ENCODE data around the gene APOL2. TPM values are rescaled to one million over a fixed set of nuclear protein-coding genes. Genes with fewer than 3 reads are reported as not detected.

Gene APOL2
- polyA plus RNA-seq, 1 donor (not counting 4 experiments of a cell fraction or from before 2014, with no cell fraction given) = 8.9 TPM

GRCh38 chr22:36185828-36186624, 53.3 kb downstream of the APOL2 start:
- dilution Hi-C loops (cut with MboI; ENCODE audit: extremely low pct_ligation_motif_present, low sequenced_read_pairs) = no loop called here
- no peaks in the 10 kb centered on the region for H3K4me1 ChIP-seq (ENCODE audit: control insufficient read depth, extremely low read depth, insufficient read depth, low read length)
- no peak for FAIRE-seq

GRCh38 chr22:36184433-36185025, 54.8 kb downstream of the APOL2 start:
- no peaks in the 10 kb centered on the region for H3K4me1 ChIP-seq (ENCODE audit: control insufficient read depth, extremely low read depth, insufficient read depth, low read length)
- H3K9ac ChIP-seq (ENCODE audit: control insufficient read depth, extremely low read depth, insufficient read depth, low read length) = no peak overlapping the region
- DNase-seq (ENCODE audit: low read depth, low spot score) (no peak), FAIRE-seq (no peak)
- no peaks in the 10 kb centered on the region for H3K9me1 ChIP-seq (ENCODE audit: control insufficient read depth, extremely low read depth, insufficient read depth, low read length)
- no peaks in the 10 kb centered on the region for H3K36me3 ChIP-seq (ENCODE audit: control insufficient read depth in 2 of 2, extremely low read depth in 1 of 2, insufficient read depth in 2 of 2, low read length in 2 of 2)
- dilution Hi-C loops (cut with MboI; ENCODE audit: extremely low pct_ligation_motif_present, low sequenced_read_pairs) = no loop called here
- H3K27ac ChIP-seq (ENCODE audit: control insufficient read depth, insufficient read depth, low read length) = no peak overlapping the region
- no peak overlapping the region for H3K4me2 ChIP-seq (ENCODE audit: control insufficient read depth, extremely low read depth, insufficient read depth, low read depth, low read length)
- TF ChIP-seq EZH2 (IDR thresholded peaks at IDR 0.05; ENCODE audit: low read length) (no peak), CTCF (optimal IDR thresholded peaks at IDR 0.05 in 1 of 3, IDR thresholded peaks at IDR 0.05 in 1 of 3, conservative IDR thresholded peaks at IDR 0.05 in 1 of 3; ENCODE audit: extremely low read depth in 1 of 3, insufficient read depth in 2 of 3, low read length in 3 of 3) (no peak)
- no peak overlapping the region for H3K4me3 ChIP-seq (ENCODE audit: control insufficient read depth in 2 of 3, extremely low read depth in 1 of 3, insufficient read depth in 2 of 3, low read depth in 1 of 3, low read length in 3 of 3)
- no peaks in the 10 kb centered on the region for H4K20me1 ChIP-seq (ENCODE audit: control insufficient read depth, extremely low read depth, insufficient read depth, low read length)
- H2AFZ ChIP-seq (ENCODE audit: control insufficient read depth, low read length) = no peak overlapping the region
- no peaks in the 10 kb centered on the region for H3K9me3 ChIP-seq (ENCODE audit: control insufficient read depth, low read depth, low read length)
- H3K79me2 ChIP-seq (ENCODE audit: control insufficient read depth, insufficient read depth, low read length) = no peaks in the 10 kb centered on the region
- H3K27me3 ChIP-seq (ENCODE audit: control insufficient read depth, extremely low read depth, insufficient read depth, low read length) = peaks cover 1% of the 10 kb centered on the region

More at GRCh38 chr22:36185828-36186624, 53.3 kb downstream of the APOL2 start:
- Histone ChIP-seq H3K27me3 (ENCODE audit: control insufficient read depth, extremely low read depth, insufficient read depth, low read length) (peaks cover 5% of the 10 kb centered on the region), H3K79me2 (ENCODE audit: control insufficient read depth, insufficient read depth, low read length) (no peaks in the 10 kb centered on the region), H3K27ac (ENCODE audit: control insufficient read depth, insufficient read depth, low read length) (no peak overlapping the region), H3K4me2 (ENCODE audit: control insufficient read depth, extremely low read depth, insufficient read depth, low read depth, low read length) (no peak overlapping the region), H3K36me3 (ENCODE audit: control insufficient read depth in 2 of 2, extremely low read depth in 1 of 2, insufficient read depth in 2 of 2, low read length in 2 of 2) (no peaks in the 10 kb centered on the region), H4K20me1 (ENCODE audit: control insufficient read depth, extremely low read depth, insufficient read depth, low read length) (no peaks in the 10 kb centered on the region), H3K4me3 (ENCODE audit: control insufficient read depth in 2 of 3, extremely low read depth in 1 of 3, insufficient read depth in 2 of 3, low read depth in 1 of 3, low read length in 3 of 3) (no peak overlapping the region), H3K9me1 (ENCODE audit: control insufficient read depth, extremely low read depth, insufficient read depth, low read length) (no peaks in the 10 kb centered on the region), H2AFZ (ENCODE audit: control insufficient read depth, low read length) (no peak overlapping the region), H3K9ac (ENCODE audit: control insufficient read depth, extremely low read depth, insufficient read depth, low read length) (no peak overlapping the region), H3K9me3 (ENCODE audit: control insufficient read depth, low read depth, low read length) (no peaks in the 10 kb centered on the region)
- TF ChIP-seq CTCF (optimal IDR thresholded peaks at IDR 0.05 in 1 of 3, IDR thresholded peaks at IDR 0.05 in 1 of 3, conservative IDR thresholded peaks at IDR 0.05 in 1 of 3; ENCODE audit: extremely low read depth in 1 of 3, insufficient read depth in 2 of 3, low read length in 3 of 3) (no peak), EZH2 (IDR thresholded peaks at IDR 0.05; ENCODE audit: low read length) (no peak)
- DNase-seq (ENCODE audit: low read depth, low spot score) = no peak

Measured in keratinocyte (primary cell).